Activated CD8-positive, alpha-beta memory T cell treated with anti-CD3 and anti-CD28 coated beads for 1 hour (primary cell): ENCODE measurements around the gene C6orf62.
"Not testable (repeated sequence)": the region's sequence is repeated elsewhere in the genome, so short reads cannot be mapped to it uniquely, and the experiment has no call there.

Source experiments
- DNase-seq, 2 donors: peaks; one replicate each; pipeline ENCODE4 v3.0.0-alpha.2; 2020; ENCODE audit warnings: low read depth in 1 of 2; ENCODE audit errors: extremely low read depth in 1 of 2

C6orf62 gene

DNA sequence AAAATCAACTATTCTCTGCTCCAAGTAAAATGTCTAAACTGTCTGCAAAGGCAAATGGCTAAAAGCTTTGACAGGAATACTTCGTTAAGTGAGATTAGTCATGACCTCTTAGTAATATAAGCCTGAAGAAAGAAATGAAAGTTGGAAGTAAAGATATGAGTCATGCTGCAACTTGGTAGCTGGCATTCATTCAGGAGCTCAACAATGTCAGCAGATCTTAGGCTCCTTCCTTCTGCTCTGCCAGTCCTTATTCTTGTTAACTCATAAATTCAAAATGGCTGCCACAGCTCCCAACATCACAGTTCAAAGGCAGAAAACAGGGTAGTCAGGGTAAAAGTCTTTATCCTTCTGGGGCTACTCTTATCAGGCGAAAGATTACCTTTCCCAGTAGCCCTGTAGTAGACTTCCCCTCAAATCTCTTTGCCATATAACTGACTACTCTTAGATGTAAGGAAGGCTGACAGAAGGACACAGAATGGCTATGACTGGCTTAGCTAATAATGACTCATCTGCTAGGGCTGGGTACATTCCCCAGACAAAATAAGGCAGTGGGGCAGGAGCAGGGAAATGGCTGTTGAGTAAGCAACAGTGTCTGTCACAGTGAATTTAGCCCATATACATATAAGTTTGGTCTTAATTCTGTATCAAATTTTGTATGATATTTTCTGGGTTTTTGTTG is 24.4 kb upstream of the C6orf62 start:
- DNase-seq, result no peak

DNA sequence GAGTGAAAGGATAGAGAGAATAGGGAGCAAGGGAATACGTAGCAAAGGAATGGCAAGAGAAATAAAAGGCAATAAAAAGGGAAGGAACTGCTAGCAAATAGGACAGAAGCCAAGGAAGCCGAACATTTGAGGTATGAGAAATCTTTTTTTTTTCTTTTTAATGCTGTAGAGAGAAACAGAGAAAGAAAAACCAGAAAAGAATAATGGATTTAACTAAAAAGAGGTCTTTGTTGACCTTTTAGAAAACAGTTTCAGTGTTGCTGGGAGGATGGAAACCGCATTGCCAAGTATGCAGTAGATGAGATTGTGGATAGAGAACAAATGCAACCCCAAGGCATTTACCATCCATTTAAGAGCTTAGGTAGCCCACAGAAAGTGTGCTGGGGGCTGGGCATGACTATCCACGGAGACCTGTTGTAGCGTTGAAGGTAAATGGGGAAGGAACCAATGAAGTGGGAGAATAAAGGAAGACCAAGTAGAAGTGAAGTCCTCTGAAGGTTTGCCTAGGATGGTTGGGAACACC is 23.3 kb upstream of the C6orf62 start:
- no peak for DNase-seq

DNA sequence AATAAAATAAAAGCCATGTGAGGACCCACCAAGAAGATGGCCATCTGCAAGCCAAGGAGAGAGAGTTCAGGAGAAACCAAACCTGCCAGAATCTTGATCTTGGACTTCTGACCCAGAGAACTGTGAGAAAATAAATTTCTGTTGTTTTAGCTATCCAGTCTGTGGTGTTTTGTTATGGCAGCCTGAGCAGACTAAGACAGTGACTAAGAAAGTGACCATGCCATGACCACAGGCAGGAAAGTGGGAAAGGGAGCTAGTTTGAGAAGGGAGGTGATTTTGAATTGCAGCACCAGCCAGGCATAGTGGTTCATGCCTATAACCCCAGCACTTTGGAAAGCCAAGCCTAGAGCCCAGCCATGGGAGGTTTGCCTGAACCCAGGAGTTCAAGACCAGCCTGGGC is 21.9 kb upstream of the C6orf62 start:
- no peak for DNase-seq

DNA sequence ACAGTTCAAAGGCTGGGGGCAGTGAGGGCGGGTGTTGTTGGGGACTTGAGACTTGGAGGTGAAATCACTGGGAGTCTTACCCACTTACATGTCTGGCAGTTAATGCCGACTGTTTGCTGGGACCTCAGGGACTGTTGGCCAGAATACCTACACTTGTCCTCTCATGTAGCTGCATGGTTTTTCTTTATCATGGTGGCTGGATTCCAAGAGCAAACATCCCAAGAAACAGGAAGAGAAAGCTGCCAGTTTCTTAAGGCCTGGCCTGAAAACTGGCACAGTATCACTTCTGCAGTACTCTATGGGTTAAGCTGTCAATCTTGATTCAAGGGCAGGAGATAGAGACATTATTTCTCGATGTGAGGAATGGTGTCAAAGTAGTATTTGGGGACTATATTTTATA is 19.8 kb upstream of the C6orf62 start:
- DNase-seq, result no peak

DNA sequence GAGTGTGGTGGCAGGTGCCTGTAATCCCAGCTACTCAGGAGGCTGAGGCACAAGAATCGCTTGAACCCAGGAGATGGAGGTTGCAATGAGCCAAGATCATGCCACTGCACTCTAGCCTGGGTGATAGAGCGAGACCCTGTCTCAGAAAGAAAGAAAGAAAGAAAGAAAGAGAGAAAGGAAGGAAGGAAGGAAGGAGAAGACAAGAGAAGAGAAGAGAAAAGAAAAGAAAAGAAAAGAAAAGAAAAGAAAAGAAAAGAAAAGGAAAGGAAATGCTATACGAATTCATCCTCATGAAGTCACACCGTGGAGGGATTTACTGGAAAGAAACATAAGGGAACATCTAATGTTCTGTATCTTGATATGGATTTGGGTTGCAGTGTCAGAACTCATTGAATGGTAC is 15.8 kb upstream of the C6orf62 start:
- DNase-seq, result not testable (repeated sequence)

DNA sequence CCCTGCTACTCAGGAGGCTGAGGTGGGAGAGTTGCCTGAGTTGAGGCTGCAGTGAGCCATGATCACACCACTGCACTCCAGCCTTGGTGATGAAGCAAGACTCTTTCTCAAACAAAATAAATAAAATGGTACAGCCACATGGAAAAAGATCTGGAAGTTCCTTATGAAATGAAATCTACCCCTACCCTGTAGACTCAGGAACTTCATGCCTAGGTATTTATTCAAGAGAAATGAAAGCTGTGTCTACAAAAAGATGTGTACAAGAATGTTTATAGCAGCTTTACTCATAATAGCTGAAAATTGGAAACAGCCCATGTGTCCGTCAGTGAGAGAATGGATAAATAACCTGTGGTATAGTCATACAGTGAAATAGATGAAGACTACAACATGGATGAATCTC is 15.2 kb upstream of the C6orf62 start:
- no peak for DNase-seq

DNA sequence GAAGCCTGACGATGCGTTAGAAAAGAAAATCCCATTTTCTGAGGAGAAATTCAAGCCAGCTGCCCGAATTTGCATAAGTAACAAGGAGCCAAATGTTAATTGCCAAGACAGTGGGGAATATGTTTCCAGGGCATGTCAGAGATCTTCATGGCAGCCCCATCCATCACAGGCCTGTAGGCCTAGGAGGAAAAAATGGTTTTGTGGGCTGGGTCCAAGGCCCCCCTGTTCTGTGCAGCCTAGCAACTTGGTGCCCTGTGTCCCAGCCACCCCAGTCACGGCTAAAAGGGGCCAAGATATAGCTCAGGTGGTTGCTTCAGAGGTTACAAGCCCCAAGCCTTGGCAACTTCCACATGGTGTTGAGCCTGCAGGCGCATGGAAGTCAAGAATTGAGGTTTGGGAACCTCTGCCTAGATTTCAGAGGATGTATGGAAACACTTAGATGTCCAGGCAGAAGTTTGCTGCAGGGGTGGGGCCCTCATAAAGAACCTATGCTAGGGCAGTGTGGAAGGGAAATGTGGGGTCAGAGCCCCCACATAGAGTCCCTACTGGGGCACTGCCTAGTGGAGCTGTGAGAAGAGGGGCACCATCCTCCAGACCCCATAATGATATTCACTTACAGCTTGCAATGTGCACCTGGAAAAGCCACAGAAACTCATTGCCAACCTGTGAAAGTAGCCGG is 12.6 kb upstream of the C6orf62 start:
- DNase-seq, result not testable (repeated sequence)

DNA sequence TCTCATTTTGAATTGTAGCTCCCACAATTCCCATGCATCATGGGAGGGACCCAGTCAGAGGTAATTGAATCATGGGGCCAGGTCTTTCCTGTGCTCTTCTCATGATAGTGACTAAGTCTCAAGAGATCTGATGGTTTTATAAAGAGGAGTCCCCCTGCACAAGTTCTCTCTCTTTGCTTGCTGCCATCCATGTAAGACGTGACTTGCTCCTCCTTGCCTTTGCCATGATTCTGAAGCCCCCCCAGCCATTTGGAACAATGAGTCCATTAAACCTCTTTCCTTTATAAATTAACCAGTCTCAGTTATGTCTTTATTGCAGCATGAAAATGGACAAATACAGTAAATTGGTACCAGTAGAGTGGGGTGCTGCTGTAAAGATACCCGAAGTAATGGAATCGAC is 11.7 kb upstream of the C6orf62 start:
- DNase-seq, result not testable (repeated sequence)

DNA sequence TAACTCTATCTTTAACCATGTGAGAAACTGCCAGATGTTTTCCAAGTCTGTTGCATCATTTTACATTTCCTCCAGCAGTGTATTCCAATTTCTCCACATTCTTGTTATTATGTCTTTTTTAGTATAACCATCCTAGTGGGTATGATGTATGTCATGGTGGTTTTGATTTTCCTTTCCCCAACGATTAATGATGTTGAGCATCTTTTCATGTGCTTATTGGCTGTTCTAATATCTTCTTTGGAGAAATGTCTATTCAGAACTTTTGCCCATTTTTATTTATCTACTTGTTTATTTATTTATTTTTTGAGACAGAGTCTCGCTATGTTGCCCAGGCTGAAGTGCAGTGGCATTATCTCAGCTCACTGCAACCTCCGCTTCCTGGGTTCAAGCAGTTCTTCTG is 4.3 kb upstream of the C6orf62 start:
- DNase-seq, result no peak

DNA sequence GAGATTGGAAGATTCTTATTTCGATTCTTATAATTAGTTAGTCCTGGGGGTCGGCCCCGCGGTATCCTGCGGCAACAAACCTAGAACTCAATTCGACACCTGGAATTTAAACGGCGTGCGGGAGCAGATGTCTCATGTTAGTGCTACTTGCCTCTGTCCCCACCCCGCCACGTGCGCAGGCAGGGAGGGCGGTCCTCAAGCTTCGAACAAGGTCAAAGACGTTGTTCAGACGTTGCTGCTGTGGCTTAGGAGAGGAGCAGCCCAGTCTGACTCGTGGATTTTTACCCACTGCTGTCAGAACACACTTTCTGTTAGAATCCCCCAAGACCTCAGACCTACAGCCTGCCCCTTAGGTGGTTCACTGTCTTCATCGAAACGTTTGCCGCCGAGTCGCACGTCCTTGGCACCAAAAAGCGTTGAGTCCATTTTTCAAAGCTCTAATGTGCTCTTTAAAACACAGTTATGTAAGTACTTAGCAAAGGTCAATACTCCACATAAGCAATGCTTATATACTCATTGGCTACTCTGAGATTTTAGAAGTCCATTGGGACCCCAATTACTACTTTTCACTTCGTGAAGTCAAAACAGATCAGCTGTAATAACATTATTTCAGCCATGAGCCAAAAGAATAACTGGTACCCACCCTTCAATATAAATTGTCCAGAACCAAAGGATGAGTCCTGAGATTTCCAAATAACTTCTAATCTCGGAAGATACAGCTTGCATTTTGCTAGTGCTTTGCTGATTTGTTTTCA is 2.7 kb upstream of the C6orf62 start:
- peak in 1 of 2 donors; percentile 73 for DNase-seq

DNA sequence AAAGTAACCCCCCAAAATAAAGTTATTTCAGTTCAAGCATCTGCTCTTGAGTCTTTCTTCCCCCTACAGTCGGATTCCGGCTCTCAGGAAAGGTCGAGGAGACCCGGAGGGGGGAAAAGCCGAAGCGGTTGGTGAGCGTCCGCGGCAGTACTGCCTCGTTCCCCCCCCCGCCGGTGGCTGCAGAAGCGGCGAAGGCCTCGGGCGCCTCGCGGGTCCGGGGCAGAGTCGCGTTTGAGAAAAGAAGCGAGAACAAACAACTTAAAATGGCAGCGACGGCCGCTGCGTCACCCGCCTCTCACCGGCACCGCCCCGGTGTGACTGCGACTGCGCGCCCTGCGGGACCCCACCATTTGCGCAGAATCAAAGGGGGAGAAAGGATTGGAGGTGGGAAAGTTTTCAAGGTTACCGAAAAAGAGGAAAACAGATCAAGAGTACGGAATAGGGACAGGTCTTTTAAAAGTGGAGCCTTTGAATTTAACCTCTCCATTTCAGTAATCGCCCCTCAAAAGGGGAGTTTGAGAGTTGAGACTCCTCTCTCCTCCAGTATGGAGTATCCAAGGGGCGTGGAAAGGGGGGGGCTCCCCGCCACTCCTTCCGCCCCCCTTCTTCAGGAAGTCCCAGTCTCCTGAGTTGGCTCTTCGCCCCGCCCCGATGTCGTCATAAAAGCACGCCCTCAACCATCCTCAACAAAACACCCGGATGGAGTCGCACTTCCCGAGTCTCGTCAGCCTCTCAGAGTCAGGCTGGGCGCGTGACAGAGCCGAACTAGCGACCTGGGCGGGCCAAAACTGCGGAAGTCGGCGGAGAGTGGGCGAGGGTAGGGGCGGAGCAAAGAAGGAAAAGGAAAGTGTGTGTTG is 1.9 kb upstream of the C6orf62 start:
- peak; percentile 99 to 100 for DNase-seq

DNA sequence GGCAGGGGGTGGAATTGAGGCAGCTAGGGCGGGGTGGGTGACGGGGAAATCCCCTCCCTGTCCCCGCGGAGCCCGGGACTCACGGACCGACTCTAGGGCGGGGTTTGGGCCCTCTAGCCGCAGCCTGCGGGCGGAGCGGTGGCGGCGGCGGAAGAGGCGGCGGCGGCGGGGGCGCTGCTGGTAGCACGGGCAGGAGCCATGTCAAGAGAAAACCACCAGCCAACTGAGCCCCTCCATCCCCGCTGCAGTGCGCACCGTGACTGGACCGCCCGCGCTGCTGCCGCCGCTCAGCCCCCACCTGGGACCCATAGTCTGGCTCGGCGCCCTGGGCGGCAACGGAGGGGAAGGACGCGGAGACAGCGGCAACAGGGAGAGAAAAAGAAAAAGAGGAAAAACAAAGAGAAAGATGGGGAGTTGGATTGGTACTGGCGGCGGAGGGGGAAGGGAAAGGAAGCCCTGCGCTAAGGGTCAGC is 1.2 kb upstream of the C6orf62 start:
- DNase-seq, result peak; percentile 40 to 63

DNA sequence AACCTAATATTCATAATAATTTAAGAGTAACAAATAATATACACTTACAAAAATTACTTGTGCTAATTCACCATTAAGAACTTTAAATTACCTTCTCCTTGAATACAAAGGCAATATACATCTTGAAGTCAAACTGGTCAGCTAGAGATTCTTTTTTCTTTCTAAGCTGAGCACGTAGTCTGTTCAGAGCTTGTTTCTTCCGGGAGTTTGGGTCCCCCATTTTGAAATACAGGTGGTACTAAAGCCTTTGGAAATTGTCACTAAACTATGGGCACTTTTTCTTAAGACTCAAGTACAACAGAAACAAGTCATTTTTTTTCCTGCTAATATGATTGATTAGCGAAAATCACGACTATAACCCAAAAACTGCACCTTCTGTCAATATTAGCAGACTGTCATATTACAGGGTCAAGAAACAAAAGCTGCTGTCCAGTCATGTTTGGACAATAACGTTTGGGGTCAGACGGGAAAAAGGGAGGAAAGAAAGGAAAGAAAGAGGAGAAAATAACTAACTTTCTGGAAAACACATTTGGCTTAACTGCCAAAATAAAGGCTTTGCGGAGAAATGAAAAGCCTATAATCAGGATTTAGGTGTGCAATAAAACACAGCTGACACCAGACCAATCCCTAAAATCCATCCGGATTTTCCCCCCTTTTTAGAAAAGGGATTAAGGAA is 367 bp downstream of the C6orf62 start:
- no peak for DNase-seq

DNA sequence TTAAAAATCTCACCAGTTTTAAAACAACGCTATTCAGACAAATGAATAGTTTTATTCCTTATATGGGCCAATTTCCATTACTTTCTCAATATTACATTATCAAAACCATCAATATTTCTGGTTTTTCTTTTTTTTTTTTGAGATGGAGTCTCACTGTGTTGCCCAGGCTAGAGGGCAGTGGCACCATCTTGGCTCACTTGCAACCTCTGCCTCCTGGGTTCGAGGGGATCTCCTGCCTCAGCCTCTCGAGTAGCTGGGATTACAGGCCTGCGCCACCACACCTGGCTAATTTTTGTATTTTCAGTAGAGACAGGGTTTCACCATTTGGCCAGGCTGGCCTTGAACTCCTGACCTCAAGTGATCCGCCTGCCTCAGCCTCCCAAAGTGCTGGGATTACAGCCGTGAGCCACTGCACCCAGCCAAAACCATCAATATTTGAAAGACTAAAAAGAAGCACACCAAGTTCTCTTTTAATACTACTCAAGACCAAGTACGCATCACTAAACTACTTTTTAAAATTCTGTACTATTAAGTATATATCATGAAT is 2.3 kb downstream of the C6orf62 start:
- not testable (repeated sequence) for DNase-seq

DNA sequence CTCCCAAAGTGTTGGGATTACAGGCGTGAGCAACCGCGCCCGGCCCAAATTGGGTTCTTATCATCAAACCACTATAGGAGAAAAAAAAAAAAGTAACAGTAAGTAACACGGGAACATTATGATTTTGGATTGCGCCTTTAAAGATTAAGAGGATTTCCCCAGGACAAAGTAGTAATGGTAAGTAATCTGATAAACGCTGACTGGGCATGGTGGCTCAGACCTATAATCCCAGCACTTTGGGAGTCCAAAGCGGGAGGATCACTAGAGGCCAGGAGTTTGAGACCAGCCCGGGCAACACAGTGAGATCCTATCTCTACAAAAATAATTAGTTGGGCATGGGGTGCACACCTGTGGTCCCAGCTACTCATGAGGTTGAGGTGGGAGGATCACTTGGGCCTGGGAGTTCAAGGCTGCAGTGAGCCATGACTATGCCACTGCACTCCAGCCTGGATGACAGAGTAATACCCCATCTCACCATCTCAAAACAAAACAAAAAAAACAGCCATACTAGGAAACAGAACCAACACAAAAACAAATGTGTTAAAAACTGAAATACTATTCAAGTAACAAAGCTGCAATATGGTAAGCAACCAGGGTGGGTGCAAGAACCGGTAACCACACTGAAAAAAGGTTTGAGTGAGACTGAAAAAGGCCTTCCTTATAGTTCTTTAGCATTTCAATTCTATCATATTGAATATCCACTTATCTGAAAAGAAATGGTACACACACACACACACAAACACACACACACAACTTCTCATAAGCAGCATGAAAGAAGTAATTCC is 8.2 kb downstream of the C6orf62 start:
- no peak for DNase-seq

DNA sequence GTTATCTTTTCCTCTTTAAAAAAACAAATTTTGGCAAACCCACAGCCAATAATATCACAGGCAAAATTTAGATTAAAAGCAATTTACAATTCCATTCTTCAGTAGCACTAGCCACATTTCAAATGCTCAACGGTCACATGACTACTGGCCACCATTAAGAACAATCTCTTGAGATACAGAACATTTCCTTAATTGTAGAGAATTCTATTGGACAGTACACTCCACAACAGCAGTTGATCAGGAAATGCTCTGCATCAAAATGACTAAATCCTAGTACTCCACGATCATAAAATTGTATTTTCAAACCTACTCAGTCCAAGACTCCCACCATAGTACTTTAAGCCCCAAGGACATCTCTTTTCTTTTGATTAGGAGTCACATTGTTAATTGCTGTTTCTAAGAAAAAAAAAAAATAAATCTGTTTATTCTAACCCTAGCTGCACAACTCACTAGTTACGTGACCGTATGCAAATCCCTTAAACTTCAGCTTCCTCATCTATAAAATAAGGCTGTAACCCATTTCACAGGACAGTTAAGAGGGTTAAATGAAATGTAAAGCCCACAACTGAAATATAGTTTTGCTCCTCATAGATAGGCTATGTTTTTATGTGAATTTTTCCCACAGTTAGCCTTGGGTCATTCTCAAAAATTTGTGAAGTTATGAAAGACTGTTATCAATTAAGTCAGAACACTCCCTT is 9.8 kb downstream of the C6orf62 start:
- no peak for DNase-seq

DNA sequence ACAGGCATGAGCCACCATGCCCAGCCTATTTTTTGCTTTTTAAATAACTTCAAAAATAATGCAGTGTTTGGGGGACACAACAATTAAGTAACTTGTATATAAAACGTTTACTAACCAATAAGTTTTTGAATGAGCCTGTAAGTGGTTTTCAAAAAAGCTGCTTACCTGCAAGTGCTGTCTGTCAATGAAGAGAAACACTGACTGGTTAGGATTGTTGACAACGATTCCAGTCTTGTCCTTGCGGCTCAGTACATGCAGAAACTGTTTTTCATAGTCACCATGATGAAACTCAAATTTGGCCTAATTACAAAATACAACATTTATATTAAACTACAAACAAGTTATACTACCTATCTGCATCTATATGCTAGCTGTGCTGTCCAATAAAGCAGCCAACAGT is 10.3 kb downstream of the C6orf62 start:
- no peak for DNase-seq

DNA sequence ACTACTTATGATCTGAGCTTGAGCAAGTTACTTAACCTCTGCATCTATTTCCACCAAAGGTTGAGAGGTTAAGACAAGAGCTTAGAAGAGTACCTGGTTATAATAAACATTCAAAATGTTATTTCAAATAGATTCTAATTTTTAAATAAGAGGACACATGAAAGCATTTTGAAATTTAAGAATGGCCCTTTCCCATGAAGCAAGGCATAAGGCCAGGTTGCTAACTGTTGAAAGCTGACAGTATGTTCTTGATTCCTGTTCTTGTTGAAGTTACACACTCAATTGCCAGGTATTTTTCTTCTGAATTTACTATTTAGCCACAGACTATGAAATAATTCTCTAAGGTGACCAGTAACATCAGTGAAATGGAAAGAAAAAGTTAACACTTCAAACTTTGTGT is 14.5 kb downstream of the C6orf62 start:
- no peak for DNase-seq
